ENCODE measurements around the gene CBX6. TPM values are rescaled to one million over a fixed set of nuclear protein-coding genes. Genes with fewer than 3 reads are reported as not detected.
"Not testable (repeated sequence)": the region's sequence is repeated elsewhere in the genome, so short reads cannot be mapped to it uniquely, and the experiment has no call there.

The CBX6 gene
- total RNA-seq, result 10 to 100 TPM; 46.0 to 54.3 TPM
- long read RNA-seq, partial matches to known transcripts, result 0 of 73 reads
- long read RNA-seq, other reads (novel, unspliced or antisense), result 72 of 73 reads

DNA sequence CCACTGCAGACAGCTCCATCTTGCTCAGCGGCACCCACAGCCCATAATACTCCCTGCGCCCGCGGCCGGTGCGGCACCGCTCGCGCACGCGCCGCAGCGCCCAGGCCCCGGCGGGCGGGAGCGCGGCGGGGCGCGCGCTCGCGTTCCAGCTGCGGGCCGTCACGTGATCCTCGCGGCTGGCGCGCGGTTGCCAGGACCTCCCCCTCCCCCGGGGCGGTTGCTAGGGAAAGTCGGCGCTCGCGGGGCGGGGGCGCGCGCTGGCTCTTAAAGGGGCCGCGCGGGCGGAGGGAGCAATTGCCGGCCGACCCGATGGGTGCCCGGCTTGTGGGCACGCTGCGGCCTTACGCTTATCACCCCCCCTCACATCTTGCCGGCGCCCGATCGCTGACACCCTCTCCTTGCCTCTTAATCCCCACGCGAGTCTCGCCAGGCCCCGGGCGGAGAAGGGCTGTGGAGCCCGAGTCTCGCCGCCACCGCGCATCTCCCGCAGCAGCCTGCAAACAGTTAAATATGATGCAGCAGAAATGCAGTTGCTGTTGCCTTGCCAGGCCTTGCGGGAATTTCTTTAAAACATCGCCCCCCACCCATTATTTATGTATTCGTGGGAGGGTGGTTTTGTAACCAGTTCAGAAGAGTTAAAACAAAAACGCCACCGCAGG is at the start of gene CBX6:
CBX6 (minus strand) TSS at position 45 of the 659 bp plus-strand sequence; CDS start at position 19, 26 bp downstream.
- ATAC-seq, result peak; percentile 84 to 88
- intact Hi-C loops (cut with DNase I), result loop anchor here (5.0 to 10.0 kb wide), 2 partner anchors 52 to 55 kb away; no protein-coding TSS in a partner anchor
- DNase-seq, result peak; percentile 96

DNA sequence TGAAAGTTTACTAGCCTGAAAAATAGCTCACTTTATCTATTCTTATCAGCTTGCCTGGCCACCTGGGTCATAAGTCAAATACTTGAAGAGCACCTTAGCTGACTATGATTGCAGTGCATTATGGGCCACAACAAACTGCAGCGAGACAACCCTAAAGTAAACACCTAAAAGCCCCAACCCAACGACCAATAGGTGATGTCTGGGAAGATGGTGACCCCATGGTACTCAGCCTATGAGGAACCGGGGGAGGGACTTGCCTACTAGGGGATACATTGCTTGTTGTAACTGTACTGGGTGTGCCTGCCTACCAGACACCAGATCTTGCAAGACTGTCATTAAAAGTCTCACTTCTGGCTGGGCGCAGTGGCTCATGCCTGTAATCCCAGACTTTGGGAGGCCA is 49.8 kb upstream of the CBX6 start:
- intact Hi-C loops (cut with DNase I), result loop anchor here (5.0 to 10.0 kb wide), 2 partner anchors 40 to 47 kb away; partner anchors contain the start of gene CBX6 (in 1 of the 2)
- no peak for DNase-seq
- no peak for ATAC-seq

DNA sequence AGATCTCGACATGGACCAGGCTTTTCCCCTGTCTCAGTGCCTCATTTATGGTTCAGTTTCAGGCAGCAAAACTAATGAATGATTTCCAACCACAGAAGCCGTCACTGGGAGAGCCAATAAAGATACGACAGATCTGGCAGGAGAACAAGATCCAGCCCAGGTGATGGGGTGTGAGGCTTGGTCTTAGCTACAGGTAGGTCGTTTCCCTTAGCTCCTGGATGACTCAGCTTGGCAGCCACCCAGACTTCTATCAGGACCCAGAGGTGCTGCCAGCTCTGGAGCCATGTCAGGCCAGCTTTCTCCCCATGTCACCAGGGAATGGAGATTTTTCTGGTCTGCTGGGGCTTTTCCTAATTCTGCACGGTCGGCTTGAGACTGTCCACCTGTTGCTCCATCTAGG is 49.1 kb upstream of the CBX6 start:
- DNase-seq (no peak), ATAC-seq (no peak)
- intact Hi-C loops (cut with DNase I), result loop anchor here (5.0 to 10.0 kb wide), 2 partner anchors 39 to 46 kb away; partner anchors contain the start of gene CBX6 (in 1 of the 2)

DNA sequence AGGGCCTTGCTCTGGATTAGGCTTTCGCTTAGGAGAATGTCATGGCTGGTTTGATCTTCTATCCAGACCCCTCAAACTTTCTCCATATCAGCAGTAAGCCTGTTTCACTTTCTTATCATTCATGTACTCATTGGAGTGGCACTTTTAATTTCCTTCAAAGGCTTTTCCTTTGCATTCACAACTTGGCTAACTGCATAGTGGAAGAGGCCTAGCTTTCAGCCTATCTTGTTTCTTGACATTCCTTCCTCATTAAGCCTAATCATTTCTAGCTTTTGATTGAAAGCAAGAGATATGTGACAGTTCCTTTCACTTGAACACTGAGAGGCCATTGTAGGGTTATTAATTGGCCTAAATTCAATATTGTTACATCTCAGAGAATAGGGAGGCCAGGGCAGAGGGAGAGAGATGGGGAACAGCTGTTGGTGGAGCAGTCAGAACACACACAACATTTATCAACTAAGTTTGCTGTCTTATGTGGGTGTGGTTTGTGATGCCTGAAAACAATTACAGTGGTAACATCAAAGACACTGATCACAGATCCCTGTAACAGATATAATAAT is 47.7 kb upstream of the CBX6 start:
- ATAC-seq (no peak), DNase-seq (no peak)
- intact Hi-C loops (cut with DNase I), result loop anchor here (5.0 to 10.0 kb wide), 2 partner anchors 37 to 45 kb away; partner anchors contain the start of gene CBX6 (in 1 of the 2)

DNA sequence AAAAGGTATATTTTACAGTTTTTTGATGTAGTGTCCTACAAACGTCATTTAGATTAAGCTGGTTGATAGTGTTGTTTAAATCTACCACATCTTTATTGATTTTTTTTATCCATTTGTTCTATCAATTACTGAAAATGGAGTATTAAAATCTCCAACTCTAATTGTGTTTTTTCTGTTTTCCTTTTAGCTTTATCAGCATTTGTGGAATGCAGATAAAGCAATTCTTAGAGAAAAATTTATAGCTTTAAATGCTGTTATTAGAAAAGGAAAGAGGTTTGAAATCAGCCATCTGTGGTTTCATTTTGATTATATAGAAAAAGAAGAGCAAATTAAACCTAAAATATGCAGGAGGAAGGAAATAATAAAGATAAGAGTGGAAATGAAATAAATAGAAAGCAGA is 39.4 kb upstream of the CBX6 start:
- no peak for DNase-seq
- ATAC-seq, result no peak
- intact Hi-C loops (cut with DNase I), result no loop called here

DNA sequence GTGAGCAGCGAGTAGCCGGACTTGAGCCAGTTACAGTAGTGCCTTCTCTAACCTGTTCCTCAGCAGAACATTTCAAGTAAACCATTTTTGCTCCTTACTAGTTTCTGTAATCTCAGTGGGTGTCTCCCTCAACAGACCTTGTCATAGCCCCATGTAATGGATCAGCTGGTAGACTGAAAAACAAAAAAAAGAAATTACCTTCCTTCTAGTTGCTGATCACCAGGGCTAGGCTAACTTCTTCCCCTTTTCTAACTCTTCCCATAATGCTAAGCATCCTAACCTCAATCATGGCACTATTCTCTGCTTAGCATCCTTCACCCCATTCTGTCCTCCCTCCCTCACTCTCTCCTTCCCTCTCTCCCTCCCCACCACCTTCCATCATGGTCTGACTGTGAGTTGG is 35.8 kb upstream of the CBX6 start:
- intact Hi-C loops (cut with DNase I), result no loop called here
- DNase-seq (no peak), ATAC-seq (no peak)

DNA sequence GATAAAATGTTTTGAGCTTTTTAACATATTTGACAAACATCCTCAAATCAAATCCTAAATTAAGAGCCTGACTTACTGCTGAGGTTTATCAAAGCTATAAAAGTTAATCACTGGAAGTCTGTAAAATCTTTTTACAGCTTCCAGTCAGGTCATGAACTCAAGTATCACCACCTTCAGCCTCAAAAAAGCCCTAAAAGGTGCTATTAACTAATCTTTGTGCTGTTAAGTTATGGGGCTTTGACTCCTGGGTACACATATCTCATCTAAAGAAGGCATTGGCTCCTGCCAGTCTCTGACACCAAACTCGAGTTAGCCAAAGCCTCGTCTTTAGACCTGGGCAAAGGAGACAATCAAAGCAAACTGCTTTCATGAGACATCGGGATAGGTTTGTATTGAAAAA is 34.0 kb upstream of the CBX6 start:
- no peak for ATAC-seq
- intact Hi-C loops (cut with DNase I), result no loop called here
- DNase-seq, result no peak

DNA sequence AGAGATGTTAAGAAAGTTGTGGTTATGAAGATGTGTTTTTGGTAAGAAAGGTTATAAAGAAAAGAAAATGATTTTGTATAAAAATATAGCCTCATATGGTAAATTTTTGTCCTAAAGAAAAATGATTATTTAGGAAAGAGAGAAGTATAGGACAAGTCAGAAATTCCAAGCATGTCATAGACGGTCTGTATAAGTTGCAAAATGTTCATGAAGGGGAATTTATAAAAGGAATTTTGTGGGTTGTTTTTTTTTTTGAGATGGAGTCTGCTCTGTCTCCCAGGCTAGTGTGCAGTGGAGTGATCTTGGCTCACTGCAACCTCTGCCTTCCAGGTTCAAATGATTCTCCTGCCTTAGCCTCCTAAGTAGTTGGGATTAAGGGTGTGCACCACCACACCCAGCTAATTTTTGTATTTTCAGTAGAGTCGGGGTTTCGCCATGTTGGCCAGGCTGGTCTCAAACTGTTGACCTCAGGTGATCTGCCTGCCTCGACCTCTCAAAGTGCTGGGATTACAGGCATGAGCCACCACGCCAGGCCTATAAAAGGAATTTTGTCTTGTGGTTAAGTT is 32.1 kb upstream of the CBX6 start:
- intact Hi-C loops (cut with DNase I); ATAC-seq; DNase-seq: not testable (repeated sequence)

DNA sequence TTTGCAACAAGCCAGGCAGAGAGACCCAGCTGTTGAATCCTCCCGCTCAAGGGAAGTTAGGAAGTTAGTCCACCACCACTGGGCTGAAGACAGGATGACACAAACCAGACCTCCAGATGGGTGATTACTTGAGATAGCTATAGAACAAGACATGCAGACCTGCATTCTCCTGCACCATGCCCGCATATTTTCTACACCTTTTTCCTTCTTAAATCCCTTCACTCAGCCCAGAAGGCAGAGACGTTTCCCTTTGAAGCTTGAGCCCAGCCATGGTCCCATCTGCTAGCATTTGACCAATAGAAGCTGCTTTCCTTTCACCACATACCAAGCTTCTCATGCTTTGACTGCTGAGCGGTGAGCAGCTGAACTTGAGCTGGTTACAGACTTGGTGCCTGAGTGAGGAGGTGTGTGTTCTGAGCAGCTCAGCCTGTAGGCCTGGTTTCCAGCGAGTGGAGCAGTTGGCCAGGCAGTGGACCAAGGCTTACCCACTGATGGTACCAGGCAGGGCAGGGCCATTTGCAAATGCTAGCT is 29.2 kb upstream of the CBX6 start:
- ATAC-seq, result no peak
- intact Hi-C loops (cut with DNase I), result no loop called here

DNA sequence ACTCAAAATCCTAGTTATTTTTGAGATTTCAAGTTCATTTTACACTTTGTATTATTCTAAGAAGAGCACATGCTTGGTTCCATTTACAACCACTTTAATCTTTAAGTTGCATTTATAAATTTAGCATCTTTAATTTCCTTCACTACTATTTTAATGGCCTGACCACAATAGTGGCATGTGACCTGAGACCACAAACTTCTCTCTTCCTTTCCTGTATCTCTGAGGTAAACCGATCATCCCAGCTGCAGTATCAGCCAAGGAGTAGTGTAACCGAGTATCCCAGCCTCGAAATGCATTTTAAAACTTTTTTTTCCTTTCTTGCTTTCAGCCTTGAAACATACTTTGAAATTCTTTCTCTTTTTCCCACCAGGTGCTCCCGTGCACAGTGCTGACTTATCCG is 28.7 kb upstream of the CBX6 start:
- no peak for DNase-seq
- intact Hi-C loops (cut with DNase I), result no loop called here
- ATAC-seq, result no peak

More for the DNA sequence above, 29.2 kb upstream of the CBX6 start:
- DNase-seq, result no peak

DNA sequence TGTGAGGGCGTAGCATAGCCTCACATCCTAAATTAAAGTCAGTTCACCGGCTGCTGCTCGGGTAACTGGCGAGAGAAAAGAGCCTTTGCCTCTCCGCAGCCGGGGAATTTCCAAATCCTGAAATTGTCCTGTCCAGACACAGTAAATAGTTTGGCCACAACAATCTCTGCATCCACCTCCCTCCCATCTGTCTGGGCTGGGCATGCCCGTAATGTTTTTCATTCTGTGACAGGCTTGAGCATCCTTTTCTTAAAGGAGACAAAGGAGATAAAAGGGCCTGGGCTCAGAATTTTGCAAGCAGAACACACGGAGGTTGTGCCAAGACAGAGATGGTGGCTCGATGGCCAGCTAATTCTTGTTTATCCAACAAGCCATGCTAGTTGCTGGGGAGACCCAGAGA is 19.2 kb upstream of the CBX6 start:
- intact Hi-C loops (cut with DNase I), result no loop called here
- DNase-seq, result no peak
- no peak for ATAC-seq

DNA sequence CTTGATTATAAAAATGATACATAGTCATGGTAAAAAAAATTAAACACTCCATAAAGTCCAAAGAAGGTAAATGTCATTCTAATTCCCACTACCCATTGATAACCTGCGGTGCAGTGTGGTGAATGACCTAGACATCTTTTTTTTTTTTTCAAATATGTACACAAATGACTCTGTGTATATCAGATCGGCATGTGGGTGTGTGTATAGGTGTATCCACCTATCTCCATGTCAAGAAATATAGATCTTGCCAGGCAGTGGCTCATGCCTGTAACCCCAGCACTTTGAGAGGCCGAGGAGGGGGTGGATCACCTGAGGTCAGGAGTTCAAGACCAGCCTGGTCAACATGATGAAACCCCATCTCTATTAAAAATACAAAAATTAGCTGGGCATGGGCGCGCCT is 18.4 kb upstream of the CBX6 start:
- DNase-seq (no peak), ATAC-seq (no peak)
- intact Hi-C loops (cut with DNase I), result no loop called here

DNA sequence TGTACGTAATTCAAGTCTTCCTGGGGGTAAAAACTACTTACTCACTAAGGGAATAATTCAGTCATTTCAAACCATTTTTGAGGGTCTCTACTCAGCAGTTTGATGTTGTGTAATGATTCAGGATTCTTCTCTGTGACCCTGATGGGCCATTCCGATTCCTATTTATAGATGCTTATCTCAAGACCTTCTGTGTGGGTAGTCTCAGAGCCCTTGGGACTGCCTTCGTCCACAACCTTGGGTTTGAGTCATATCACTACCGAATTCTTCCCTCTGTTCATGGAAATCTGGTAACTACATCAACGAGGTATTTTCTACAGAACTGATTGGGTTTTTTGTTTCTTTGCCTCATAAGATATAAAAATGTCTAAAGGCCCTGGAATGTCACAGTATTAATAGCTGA is 14.3 kb upstream of the CBX6 start:
- DNase-seq, result no peak
- intact Hi-C loops (cut with DNase I), result no loop called here
- ATAC-seq, result no peak

DNA sequence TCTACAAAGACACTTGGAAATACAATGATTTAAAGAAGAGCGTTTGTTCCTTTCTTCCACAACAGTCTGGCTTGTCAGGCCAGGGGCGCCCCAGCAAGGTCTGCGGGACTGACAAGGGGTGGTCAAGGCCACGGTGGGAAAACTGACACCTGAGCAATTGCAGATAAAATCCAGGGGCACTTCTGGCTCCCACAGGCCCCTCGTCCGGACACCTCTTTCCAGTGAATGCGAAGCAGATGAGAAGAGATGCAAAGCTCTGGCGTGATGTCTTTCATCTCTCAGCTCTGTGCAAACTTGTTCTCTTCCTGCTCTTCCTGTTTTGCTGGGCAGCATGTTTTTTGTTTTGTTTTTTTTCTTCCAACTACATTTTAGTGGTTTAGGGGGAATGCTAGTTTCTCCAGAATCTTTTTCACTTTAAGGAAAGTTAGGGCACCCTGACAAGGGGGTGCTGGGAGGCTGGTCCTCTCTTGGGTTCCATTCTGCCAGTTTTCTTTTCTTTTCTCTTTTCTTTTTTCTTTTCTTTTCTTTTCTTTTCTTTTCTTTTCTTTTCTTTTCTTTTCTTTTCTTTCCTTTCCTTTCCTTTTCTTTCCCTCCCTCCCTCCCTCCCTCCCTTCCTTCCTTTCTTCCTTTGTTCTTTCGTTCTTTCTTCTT is 11.1 kb upstream of the CBX6 start:
- intact Hi-C loops (cut with DNase I), result loop anchor here in 1 of 2 donors (5.0 kb wide), 1 partner anchor 39 kb away; no protein-coding TSS in a partner anchor
- no peak for ATAC-seq
- DNase-seq, result no peak

DNA sequence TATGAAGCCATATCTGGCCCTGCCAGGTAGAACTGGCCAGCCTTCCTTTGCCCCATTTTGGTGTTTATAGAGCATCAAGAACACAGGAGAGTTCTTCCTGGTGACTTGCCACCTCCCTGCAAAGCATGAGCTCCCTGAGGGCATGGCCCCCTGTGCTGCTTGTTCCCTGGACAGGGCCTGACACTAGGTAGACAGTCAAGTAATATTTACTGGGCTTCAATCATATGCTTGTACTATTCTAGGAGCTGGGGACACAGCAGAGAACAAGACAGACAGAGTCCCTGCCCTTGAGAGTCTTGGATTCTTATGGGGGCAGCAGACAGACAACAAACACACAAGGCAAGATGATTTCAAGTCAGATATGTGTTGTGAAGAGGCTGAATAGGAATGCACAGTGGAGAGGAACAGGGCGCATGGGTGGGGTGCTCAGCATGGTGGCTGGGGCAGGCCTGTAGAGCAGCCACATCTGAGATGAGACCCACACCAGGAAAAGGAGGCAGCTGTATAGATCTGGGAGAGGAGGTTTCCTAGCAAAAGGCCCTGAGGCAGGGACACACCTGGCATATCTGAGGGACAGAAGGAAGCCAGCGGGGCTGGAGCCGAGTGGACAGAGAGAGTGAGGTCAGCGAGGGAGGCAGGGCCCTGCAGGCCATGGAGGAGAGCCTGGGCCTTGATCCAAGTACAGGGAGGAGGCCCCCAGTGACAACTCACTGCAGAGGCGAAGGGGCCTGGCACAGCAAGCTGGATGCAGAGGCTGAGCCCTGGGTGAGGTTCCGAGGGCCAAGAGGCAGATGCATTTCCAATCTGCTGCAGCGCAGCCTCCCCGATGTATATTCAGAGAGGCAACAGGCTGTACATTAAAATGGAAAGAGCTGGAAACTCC is 10.2 kb upstream of the CBX6 start:
- intact Hi-C loops (cut with DNase I), result loop anchor here in 1 of 2 donors (5.0 kb wide), 1 partner anchor 40 kb away; no protein-coding TSS in a partner anchor
- ATAC-seq (peak; percentile 80 to 89), DNase-seq (peak; percentile 63)

DNA sequence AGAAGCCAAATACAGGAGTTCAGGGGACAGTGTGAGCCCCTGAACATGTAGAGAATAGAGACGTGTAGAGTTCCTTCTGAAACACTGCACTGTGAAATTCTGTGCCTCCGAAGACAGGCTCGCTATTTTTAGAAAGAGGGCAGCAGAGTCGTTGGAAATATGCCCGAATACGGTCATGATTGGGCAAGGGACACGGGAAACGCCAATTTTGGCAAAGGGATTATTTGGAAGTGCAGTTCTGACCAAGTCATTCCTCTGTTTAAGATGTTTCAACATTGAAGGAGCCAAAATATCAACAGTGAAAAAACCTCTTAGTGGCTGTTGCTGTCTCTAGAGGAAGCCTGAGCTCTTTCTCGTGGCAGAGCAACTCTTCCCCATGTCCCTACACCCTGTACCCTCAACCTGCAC is 9.5 kb upstream of the CBX6 start:
- peak; percentile 71 to 81 for ATAC-seq
- DNase-seq, result peak; percentile 61
- intact Hi-C loops (cut with DNase I), result loop anchor here in 1 of 2 donors (5.0 kb wide), 1 partner anchor 41 kb away; no protein-coding TSS in a partner anchor

DNA sequence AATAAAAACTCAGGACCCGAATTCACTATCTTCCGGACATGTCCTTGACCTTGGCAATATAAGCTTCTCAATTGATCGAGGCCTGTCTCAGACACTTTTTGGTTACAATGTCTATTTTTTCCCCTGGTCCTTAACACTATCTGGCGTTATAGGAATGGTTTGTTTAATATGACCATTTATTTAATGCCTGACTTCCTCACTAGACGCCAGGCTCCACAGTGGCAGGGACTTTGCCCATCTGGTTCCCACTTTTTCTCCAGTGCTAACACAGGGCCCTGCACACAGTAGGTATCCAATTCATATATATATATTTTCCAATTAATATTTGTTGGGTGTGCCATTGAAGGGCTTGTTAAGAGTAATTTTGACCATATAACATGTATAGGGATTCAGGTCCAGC is 7.9 kb upstream of the CBX6 start:
- ATAC-seq, result no peak
- intact Hi-C loops (cut with DNase I), result loop anchor here (5.0 to 10.0 kb wide), 2 partner anchors 42 to 45 kb away; no protein-coding TSS in a partner anchor

DNA sequence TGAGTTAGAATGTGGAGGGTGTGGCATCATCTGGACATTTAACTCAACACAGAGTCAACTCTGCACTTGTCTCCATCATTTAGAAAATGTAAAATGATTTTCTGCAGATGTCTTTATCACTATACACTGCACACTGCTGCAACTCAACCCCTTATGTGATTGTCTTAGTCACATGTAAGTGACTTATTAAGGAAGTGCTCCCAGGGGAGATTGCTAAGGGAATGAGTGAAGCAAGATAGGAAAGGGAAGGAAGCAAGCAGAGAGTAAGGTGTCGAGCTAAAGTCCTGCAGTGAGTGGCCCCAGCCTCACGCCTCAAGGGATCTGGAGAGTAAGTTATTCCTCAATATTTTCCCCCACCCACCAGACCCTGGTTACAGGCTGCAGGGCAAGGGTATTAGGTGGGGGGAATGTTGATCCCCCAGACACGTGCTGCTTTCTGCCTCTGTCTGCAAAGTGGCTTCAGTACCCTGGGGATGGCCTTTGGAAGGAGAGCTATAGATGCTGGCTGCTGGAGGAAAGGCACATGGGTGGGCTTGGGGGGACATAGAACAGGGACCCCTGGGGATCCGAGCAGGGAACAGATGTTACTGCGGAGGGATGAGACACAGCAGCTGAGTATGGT is 7.2 kb upstream of the CBX6 start:
- no peak for DNase-seq
- intact Hi-C loops (cut with DNase I), result loop anchor here in 1 of 2 donors (10.0 kb wide), 1 partner anchor 46 kb away; no protein-coding TSS in a partner anchor
- no peak for ATAC-seq

More for the DNA sequence above, 7.9 kb upstream of the CBX6 start:
- DNase-seq, result no peak

Data from left cardiac atrium (tissue), 4 donors.